ENCODE measurements around the gene EYS. TPM values are rescaled to one million over a fixed set of nuclear protein-coding genes. Genes with fewer than 3 reads are reported as not detected.
A peak's percentile ranks its signal among the peaks of the same experiment; 100 is the strongest.

EYS gene
- total RNA-seq, 1 donor from 2014 or later = not detected

DNA sequence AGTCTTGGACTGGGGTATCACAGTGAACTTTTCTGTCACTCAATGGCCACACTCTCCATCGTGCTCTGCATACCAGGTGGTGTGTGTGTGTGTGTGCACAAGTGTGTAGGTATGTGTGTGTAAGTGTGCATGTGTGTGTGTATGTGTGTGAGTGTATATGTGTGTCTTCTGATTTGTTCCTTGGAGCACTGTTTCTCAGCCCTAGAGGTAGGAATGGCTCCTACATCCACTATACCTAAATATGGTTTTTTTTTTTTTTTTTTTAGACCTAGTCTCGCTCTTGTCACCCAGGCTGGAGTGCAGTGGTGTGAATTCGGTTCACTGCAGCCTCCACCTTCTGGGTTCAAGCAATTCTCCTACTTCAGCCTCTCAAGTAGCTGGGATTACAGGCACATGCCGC is 1834.8 kb downstream of the EYS start:
- peaks cover 2% of the 10 kb centered on the region for H3K27me3 Mint-ChIP-seq (ENCODE audit: unreplicated experiment)

DNA sequence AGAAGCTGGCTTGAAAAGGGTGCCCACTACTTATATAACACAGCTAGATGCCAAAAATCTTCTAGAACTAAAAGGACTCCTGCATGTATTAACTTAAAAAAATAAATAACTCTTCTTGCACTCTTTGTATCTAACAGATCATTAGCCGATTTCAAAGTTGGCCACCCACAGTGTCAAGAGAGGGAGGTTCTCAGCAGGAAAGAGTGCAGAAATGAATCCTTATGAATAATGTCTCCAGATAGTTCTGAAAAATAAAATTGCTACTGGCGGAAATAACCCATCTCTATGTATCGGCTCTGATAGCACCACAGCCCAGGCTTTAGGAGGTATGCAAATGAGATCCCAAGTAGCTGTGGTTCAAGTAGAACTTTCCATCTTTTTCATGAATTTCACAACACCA is 1838.7 kb downstream of the EYS start:
- H3K4me1 Mint-ChIP-seq (ENCODE audit: unreplicated experiment) = no peaks in the 10 kb centered on the region
- TF ChIP-seq, protein P1, sequence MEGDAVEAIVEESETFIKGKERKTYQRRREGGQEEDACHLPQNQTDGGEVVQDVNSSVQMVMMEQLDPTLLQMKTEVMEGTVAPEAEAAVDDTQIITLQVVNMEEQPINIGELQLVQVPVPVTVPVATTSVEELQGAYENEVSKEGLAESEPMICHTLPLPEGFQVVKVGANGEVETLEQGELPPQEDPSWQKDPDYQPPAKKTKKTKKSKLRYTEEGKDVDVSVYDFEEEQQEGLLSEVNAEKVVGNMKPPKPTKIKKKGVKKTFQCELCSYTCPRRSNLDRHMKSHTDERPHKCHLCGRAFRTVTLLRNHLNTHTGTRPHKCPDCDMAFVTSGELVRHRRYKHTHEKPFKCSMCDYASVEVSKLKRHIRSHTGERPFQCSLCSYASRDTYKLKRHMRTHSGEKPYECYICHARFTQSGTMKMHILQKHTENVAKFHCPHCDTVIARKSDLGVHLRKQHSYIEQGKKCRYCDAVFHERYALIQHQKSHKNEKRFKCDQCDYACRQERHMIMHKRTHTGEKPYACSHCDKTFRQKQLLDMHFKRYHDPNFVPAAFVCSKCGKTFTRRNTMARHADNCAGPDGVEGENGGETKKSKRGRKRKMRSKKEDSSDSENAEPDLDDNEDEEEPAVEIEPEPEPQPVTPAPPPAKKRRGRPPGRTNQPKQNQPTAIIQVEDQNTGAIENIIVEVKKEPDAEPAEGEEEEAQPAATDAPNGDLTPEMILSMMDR (IDR thresholded peaks at IDR 0.05; ENCODE audit: unreplicated experiment) = no peak
- peaks cover 4% of the 10 kb centered on the region for H3K27me3 Mint-ChIP-seq (ENCODE audit: unreplicated experiment)
- H3K4me3 Mint-ChIP-seq (ENCODE audit: unreplicated experiment) = no peak overlapping the region
- no peak for DNase-seq (ENCODE audit: low spot score)
- no peaks in the 10 kb centered on the region for H3K36me3 Mint-ChIP-seq (ENCODE audit: low read depth, unreplicated experiment)
- H3K27ac Mint-ChIP-seq (ENCODE audit: unreplicated experiment) = no peak overlapping the region
- H3K9me3 Mint-ChIP-seq (ENCODE audit: unreplicated experiment) = peaks cover 3% of the 10 kb centered on the region

More for the DNA sequence above, 1834.8 kb downstream of the EYS start:
- Mint-ChIP-seq H3K9me3 (ENCODE audit: unreplicated experiment) (peaks cover 3% of the 10 kb centered on the region), H3K4me1 (ENCODE audit: unreplicated experiment) (no peaks in the 10 kb centered on the region), H3K27ac (ENCODE audit: unreplicated experiment) (no peak overlapping the region), H3K4me3 (ENCODE audit: unreplicated experiment) (no peak overlapping the region), H3K36me3 (ENCODE audit: low read depth, unreplicated experiment) (no peaks in the 10 kb centered on the region)
- no peak for DNase-seq (ENCODE audit: low spot score)
- TF ChIP-seq, protein P1 (IDR thresholded peaks at IDR 0.05; ENCODE audit: unreplicated experiment) = peak; percentile 19

DNA sequence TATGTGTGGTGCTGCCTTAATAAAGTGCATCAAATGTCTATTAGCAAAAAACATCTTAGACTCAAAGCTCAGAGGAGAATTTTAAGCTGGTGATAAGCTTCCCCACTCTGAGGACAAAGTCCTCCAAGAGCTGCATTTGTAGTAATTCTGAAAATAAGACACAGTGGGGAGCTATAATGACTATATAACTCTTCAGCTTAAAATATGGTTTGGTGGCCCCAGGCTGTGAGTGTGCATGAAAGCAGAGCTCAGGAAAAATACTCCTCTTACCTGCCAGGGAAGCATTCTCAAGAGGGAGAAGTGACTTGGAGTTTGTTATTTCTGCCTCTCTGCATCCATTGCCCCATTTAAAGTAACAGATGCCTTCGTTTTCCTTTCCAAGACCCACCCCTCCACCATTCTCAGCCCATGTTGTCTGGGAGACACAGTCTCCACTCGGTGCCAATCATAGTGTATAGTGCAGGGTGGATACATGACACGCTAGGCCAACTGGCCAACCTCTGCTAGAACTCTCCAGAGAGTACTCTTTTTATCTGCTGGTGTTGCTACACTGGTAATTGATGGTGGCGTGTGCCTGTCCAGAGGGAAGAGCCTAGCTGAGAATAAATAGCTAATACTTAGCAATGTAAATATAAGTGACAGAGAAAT is 1842.2 kb downstream of the EYS start:
- no peaks in the 10 kb centered on the region for H3K9me3 Mint-ChIP-seq (ENCODE audit: unreplicated experiment)
- DNase-seq (ENCODE audit: low spot score) = no peak
- H3K27me3 Mint-ChIP-seq (ENCODE audit: unreplicated experiment) = peaks cover 3% of the 10 kb centered on the region
- no peak overlapping the region for H3K4me3 Mint-ChIP-seq (ENCODE audit: unreplicated experiment)
- H3K4me1 Mint-ChIP-seq (ENCODE audit: unreplicated experiment) = peaks cover 16% of the 10 kb centered on the region
- H3K27ac Mint-ChIP-seq (ENCODE audit: unreplicated experiment) = no peak overlapping the region
- H3K36me3 Mint-ChIP-seq (ENCODE audit: low read depth, unreplicated experiment) = no peaks in the 10 kb centered on the region
- TF ChIP-seq, protein P1 (IDR thresholded peaks at IDR 0.05; ENCODE audit: unreplicated experiment) = no peak

DNA sequence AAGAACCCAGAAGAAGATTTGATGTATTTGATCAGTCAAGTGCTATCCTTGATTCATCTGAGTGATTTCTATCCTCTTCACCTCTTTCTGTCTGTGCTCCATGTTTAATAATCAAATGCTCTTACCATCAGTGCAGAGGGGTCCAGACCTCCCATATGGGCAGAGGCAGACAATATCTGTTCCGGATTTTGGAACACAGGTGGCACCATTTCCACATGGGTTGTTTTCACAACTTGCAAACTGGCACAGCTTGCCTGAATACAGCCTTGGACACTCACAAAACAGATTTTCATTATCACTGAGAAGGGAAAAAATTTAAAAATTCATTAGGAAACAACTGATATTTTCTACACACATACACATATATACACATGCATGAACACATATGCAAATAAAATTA is 1843.0 kb downstream of the EYS start:
- no peak overlapping the region for H3K27ac Mint-ChIP-seq (ENCODE audit: unreplicated experiment)
- no peak for DNase-seq (ENCODE audit: low spot score)
- H3K4me1 Mint-ChIP-seq (ENCODE audit: unreplicated experiment) = peaks cover 22% of the 10 kb centered on the region
- H3K36me3 Mint-ChIP-seq (ENCODE audit: low read depth, unreplicated experiment) = no peaks in the 10 kb centered on the region
- peaks cover 3% of the 10 kb centered on the region for H3K27me3 Mint-ChIP-seq (ENCODE audit: unreplicated experiment)
- H3K4me3 Mint-ChIP-seq (ENCODE audit: unreplicated experiment) = no peak overlapping the region
- TF ChIP-seq, protein P1 (IDR thresholded peaks at IDR 0.05; ENCODE audit: unreplicated experiment) = no peak
- H3K9me3 Mint-ChIP-seq (ENCODE audit: unreplicated experiment) = no peaks in the 10 kb centered on the region

DNA sequence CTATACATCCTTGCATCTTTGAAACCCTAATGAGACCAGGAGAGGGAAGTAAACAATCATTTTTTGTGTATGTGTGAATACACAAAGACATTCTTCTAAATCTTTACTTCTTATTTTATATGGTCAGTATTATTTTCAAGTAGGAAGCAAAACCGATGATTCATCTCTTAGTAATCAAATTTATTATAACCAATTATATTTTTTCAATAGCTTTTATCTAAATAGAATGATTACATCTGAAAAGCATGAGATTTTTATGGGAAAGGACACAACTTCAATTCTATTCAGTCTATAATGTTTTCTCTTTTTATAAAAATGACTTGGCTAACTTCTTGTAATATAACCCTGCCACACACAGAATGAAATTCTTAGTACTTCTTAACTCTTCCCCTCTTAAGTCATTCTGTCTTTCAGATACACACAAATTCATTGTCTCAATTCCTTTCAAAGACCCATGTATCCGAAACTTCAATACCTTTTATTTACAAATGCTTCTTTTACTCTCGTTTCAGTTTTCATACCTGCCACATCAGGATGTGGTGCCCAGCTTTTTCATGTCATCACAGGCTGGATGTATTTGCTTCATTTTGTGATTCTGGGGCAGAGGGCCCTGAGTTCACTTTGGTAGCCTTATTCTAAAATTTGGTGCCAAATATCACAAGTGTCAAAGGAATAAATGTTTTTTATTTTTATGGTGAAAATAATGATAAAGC is 1844.4 kb downstream of the EYS start:
- Mint-ChIP-seq H3K9me3 (ENCODE audit: unreplicated experiment) (no peaks in the 10 kb centered on the region), H3K36me3 (ENCODE audit: low read depth, unreplicated experiment) (no peaks in the 10 kb centered on the region), H3K27me3 (ENCODE audit: unreplicated experiment) (peaks cover 3% of the 10 kb centered on the region), H3K4me1 (ENCODE audit: unreplicated experiment) (peaks cover 26% of the 10 kb centered on the region), H3K4me3 (ENCODE audit: unreplicated experiment) (no peak overlapping the region), H3K27ac (ENCODE audit: unreplicated experiment) (no peak overlapping the region)
- no peak for DNase-seq (ENCODE audit: low spot score)
- TF ChIP-seq, protein P1 (IDR thresholded peaks at IDR 0.05; ENCODE audit: unreplicated experiment) = no peak

Data from endothelial cell (in vitro differentiated cells).